Colonic mucosa (tissue), 4 donors: ENCODE data around the gene CD2AP. TPM values are rescaled to one million over a fixed set of nuclear protein-coding genes. Genes with fewer than 3 reads are reported as not detected.
A peak's percentile ranks its signal among the peaks of the same experiment; 100 is the strongest.

Experiments
- DNase-seq: peaks from one replicate; pipeline ENCODE4 v3.0.0-alpha.2; 2020
- H3K27ac ChIP-seq: fragments of 200-600 bp; one replicate; pipeline ENCODE4 v1.8.0; 2021
- H3K27me3 ChIP-seq: fragments of 200-600 bp; one replicate; pipeline ENCODE4 v1.8.0; 2021
- H3K36me3 ChIP-seq: fragments of 200-600 bp; one replicate; pipeline ENCODE4 v1.8.0; 2021
- H3K4me1 ChIP-seq: fragments of 200-600 bp; one replicate; pipeline ENCODE4 v1.8.0; 2021; ENCODE audit warnings: mild to moderate bottlenecking
- H3K4me3 ChIP-seq: fragments of 200-600 bp; one replicate; pipeline ENCODE4 v1.8.0; 2021
- H3K9ac ChIP-seq, 2 donors: one replicate each; pipeline ENCODE4 v1.7.0; 2013; ENCODE audit warnings: control low read depth in 2 of 2, low read depth in 2 of 2, low read length in 2 of 2
- H3K9me3 ChIP-seq: fragments of 200-600 bp; one replicate; pipeline ENCODE4 v1.8.0; 2021
- intact Hi-C: fragments of 100-400 bp; cut with DNase I; formaldehyde crosslinking; loops from one replicate; pipeline ENCODE4 v1.14.1; 2022
- total RNA-seq, 2 donors: library from RNA; stranded (reverse); fragmentation: NEBNext Ultra II Directional in 1 of 2; extraction: Animal tissue kit (Norgen Biotek cat#: 25700) in 1 of 2; gene quantifications; one replicate each; pipeline ENCODE4 v1.2.1, GENCODE V29; 2021
- TF ChIP-seq, protein P1 (sequence below): fragments of 200-600 bp; IDR thresholded peaks from one replicate; pipeline ENCODE4 v1.8.0; 2022; ENCODE audit warnings: antibody characterized with exemption, mild to moderate bottlenecking
- donor health status: healthy.
- donor health status: DM: no; HTN: no; CAD: no.
- donor health status: DM: no; HTN: no; CAD: no.

The CD2AP gene
- total RNA-seq, 2 donors from 2014 or later: 83.1 to 146 TPM

- no peak overlapping the region for H3K9ac ChIP-seq
- no peaks in the 10 kb centered on the region for H3K9me3 ChIP-seq
- DNase-seq: no peak
- H3K4me1 ChIP-seq: no peaks in the 10 kb centered on the region
- intact Hi-C loops: loop anchor here (2.0 to 10.0 kb wide), 3 partner anchors 102 to 215 kb away; no protein-coding TSS in a partner anchor
- no peak overlapping the region for H3K27ac ChIP-seq
- no peak overlapping the region for H3K4me3 ChIP-seq
- H3K27me3 ChIP-seq: no peaks in the 10 kb centered on the region
- TF ChIP-seq, protein P1, sequence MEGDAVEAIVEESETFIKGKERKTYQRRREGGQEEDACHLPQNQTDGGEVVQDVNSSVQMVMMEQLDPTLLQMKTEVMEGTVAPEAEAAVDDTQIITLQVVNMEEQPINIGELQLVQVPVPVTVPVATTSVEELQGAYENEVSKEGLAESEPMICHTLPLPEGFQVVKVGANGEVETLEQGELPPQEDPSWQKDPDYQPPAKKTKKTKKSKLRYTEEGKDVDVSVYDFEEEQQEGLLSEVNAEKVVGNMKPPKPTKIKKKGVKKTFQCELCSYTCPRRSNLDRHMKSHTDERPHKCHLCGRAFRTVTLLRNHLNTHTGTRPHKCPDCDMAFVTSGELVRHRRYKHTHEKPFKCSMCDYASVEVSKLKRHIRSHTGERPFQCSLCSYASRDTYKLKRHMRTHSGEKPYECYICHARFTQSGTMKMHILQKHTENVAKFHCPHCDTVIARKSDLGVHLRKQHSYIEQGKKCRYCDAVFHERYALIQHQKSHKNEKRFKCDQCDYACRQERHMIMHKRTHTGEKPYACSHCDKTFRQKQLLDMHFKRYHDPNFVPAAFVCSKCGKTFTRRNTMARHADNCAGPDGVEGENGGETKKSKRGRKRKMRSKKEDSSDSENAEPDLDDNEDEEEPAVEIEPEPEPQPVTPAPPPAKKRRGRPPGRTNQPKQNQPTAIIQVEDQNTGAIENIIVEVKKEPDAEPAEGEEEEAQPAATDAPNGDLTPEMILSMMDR: no peak
- no peaks in the 10 kb centered on the region for H3K36me3 ChIP-seq
Observed at GRCh38 chr6:47629954-47630353, 152.4 kb downstream of the CD2AP start.

DNA sequence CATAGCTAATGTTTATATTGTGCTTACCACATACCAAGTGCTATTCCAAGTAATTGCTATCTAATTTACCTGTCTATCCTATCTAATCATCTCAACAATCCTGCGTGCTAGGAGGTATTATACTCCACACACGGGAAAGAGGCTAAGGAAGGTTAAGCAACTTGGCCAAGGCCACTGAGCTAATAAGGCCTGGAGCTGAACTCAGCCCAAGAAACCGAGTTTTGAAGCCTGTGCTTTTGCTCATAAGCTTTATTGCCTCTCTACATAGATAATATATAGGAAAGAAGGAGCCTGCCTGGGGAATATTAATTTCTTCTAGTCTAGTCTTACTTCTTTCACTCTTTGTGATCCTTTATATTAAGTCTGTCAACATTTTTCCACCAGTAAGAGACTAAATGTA is 153.0 kb downstream of the CD2AP start:
- H3K27ac ChIP-seq: no peak overlapping the region
- no peak for DNase-seq
- H3K9ac ChIP-seq: no peak overlapping the region
- H3K27me3 ChIP-seq: no peaks in the 10 kb centered on the region
- no peaks in the 10 kb centered on the region for H3K4me1 ChIP-seq
- no peak overlapping the region for H3K4me3 ChIP-seq
- TF ChIP-seq, protein P1: no peak
- no peaks in the 10 kb centered on the region for H3K9me3 ChIP-seq
- intact Hi-C loops: loop anchor here (2.0 to 10.0 kb wide), 3 partner anchors 102 to 216 kb away; no protein-coding TSS in a partner anchor
- no peaks in the 10 kb centered on the region for H3K36me3 ChIP-seq

- Histone ChIP-seq H3K27me3 (no peaks in the 10 kb centered on the region), H3K36me3 (no peaks in the 10 kb centered on the region), H3K9ac (peak overlapping the region in 1 of 2 donors; percentile 19), H3K27ac (peak overlapping the region; percentile 21), H3K9me3 (no peaks in the 10 kb centered on the region), H3K4me1 (no peaks in the 10 kb centered on the region), H3K4me3 (no peak overlapping the region)
- intact Hi-C loops: loop anchor here (2.0 to 10.0 kb wide), 3 partner anchors 101 to 217 kb away; no protein-coding TSS in a partner anchor
- peak; percentile 36 for DNase-seq
- TF ChIP-seq, protein P1: peak; percentile 47
Observed at GRCh38 chr6:47631269-47631772, 153.7 kb downstream of the CD2AP start.

DNA sequence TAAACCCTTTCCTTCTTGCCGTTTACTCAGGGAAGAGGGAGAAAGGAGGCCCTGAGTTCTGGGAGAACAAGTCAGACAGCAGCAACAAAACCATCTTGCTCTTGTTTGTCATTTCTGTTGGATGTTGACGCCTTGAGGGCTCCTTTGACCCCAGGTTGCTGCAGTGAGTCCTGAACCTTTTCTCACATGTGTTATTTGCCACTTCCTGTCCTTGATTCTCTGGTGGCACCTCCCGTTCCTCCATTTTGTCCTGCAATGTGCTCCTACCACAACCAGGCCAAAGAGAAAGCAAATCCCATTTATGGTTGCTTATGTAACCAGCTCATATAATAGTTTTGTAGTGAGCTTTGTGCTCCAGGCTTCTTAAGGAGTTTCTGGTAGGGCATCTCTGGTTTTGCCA is 154.2 kb downstream of the CD2AP start:
- intact Hi-C loops: loop anchor here (2.0 to 10.0 kb wide), 3 partner anchors 101 to 217 kb away; no protein-coding TSS in a partner anchor
- peak overlapping the region in 1 of 2 donors; percentile 19 for H3K9ac ChIP-seq

GRCh38 chr6:47633141-47633540 is 155.6 kb downstream of the CD2AP start:
- Histone ChIP-seq H3K27ac (no peak overlapping the region), H3K27me3 (no peaks in the 10 kb centered on the region), H3K9me3 (no peaks in the 10 kb centered on the region), H3K4me3 (no peak overlapping the region), H3K9ac (no peak overlapping the region), H3K36me3 (no peaks in the 10 kb centered on the region), H3K4me1 (no peaks in the 10 kb centered on the region)
- TF ChIP-seq, protein P1: no peak
- DNase-seq: no peak
- intact Hi-C loops: loop anchor here (5.0 to 10.0 kb wide), 2 partner anchors 99 to 218 kb away; no protein-coding TSS in a partner anchor

More for the DNA sequence above, 154.2 kb downstream of the CD2AP start:
- Histone ChIP-seq H3K4me1 (no peaks in the 10 kb centered on the region), H3K36me3 (no peaks in the 10 kb centered on the region), H3K27ac (peak overlapping the region; percentile 21), H3K27me3 (no peaks in the 10 kb centered on the region), H3K4me3 (no peak overlapping the region), H3K9me3 (no peaks in the 10 kb centered on the region)
- TF ChIP-seq, protein P1: no peak
- peak; percentile 36 for DNase-seq
